Stimulated activated naive CD8-positive, alpha-beta T cell treated with anti-CD3 and anti-CD28 coated beads, Interleukin-15, Interleukin-2, amounts not matched to agents 100 U/mL and 50 U/mL, for 24 hours (primary cell): ENCODE results near the gene NOS3.
"Not testable (repeated sequence)": the region's sequence is repeated elsewhere in the genome, so short reads cannot be mapped to it uniquely, and the experiment has no call there.

Experiments
- ATAC-seq: fragments of 150-1000 bp; cut with Tn5 transposase; one replicate; pipeline ENCODE4 v1.10.0; 2021
- DNase-seq: peaks from one replicate; pipeline ENCODE4 v3.0.0; 2021

NOS3 gene

GRCh38 chr7:151017370-151017952, 26.6 kb downstream of the NOS3 start:
- DNase-seq (no peak), ATAC-seq (no peak)

GRCh38 chr7:151017953-151018420, 27.2 kb downstream of the NOS3 start:
- DNase-seq, result peak; percentile 93
- ATAC-seq, result peak; percentile 69

GRCh38 chr7:151018421-151019129, 27.8 kb downstream of the NOS3 start:
- ATAC-seq (peak; percentile 22), DNase-seq (peak; percentile 58)

GRCh38 chr7:151019130-151019447, 28.3 kb downstream of the NOS3 start:
- no peak for ATAC-seq
- no peak for DNase-seq

- ATAC-seq (no peak), DNase-seq (no peak)
Observed at GRCh38 chr7:151020231-151020630, 29.4 kb downstream of the NOS3 start.

GRCh38 chr7:151023232-151023631, 32.4 kb downstream of the NOS3 start:
- no peak for ATAC-seq
- DNase-seq, result no peak

- ATAC-seq, result no peak
Observed at GRCh38 chr7:151024435-151025056, 33.7 kb downstream of the NOS3 start, which contains the start of gene ATG9B. Gene ATG9B (minus strand): TSS chr7:151024494. CDS start chr7:151024423, 71 bp downstream.

GRCh38 chr7:151025924-151026671, 35.3 kb downstream of the NOS3 start:
- DNase-seq (no peak), ATAC-seq (no peak)

More at GRCh38 chr7:151024435-151025056, 33.7 kb downstream of the NOS3 start, which contains the start of gene ATG9B:
- no peak for DNase-seq

GRCh38 chr7:151026771-151027727, 36.2 kb downstream of the NOS3 start:
- not testable (repeated sequence) for ATAC-seq, DNase-seq

GRCh38 chr7:151027728-151028130, 36.9 kb downstream of the NOS3 start:
- ATAC-seq, result peak; percentile 0

GRCh38 chr7:151028131-151028947, 37.5 kb downstream of the NOS3 start, which contains the start of gene ABCB8:
Gene ABCB8 (plus strand): TSS chr7:151028450. CDS start chr7:151028516, 66 bp downstream.
- peak; percentile 93 for ATAC-seq
- DNase-seq, result peak; percentile 97

More at GRCh38 chr7:151027728-151028130, 36.9 kb downstream of the NOS3 start:
- DNase-seq, result not testable (repeated sequence)

GRCh38 chr7:151028948-151029501, 38.2 kb downstream of the NOS3 start:
- ATAC-seq, result no peak
- no peak for DNase-seq

GRCh38 chr7:151031011-151031410, 40.2 kb downstream of the NOS3 start:
- no peak for DNase-seq
- no peak for ATAC-seq

GRCh38 chr7:151032936-151033863, 42.4 kb downstream of the NOS3 start:
- ATAC-seq (no peak), DNase-seq (no peak)

- DNase-seq (no peak), ATAC-seq (no peak)
Observed at GRCh38 chr7:151033864-151034249, 43.0 kb downstream of the NOS3 start.

GRCh38 chr7:151034312-151035025, 43.7 kb downstream of the NOS3 start:
- DNase-seq (no peak), ATAC-seq (no peak)

- ATAC-seq, result no peak
Observed at GRCh38 chr7:151035026-151035717, 44.4 kb downstream of the NOS3 start.

GRCh38 chr7:151035902-151036301, 45.1 kb downstream of the NOS3 start:
- ATAC-seq (no peak), DNase-seq (no peak)

More at GRCh38 chr7:151035026-151035717, 44.4 kb downstream of the NOS3 start:
- no peak for DNase-seq
